Activated CD4-positive, alpha-beta T cell treated with anti-CD3 and anti-CD28 coated beads, Interleukin-2, amount 50 U/mL, for 16 hours (primary cell): ENCODE results near the gene CCDC92B.
"Not testable (repeated sequence)": the region's sequence is repeated elsewhere in the genome, so short reads cannot be mapped to it uniquely, and the experiment has no call there.

ENCODE experiments used
- DNase-seq: peaks from one replicate; pipeline ENCODE4 v3.0.0-alpha.2; 2020

CCDC92B gene

GRCh38 chr17:2749058-2749783 lies at the start of gene CCDC92B:
TSS of gene CCDC92B (minus strand) at chr17:2749652. CDS start at chr17:2735145, 14,507 bp downstream.
- no peak for DNase-seq

GRCh38 chr17:2798678-2799077 lies 49.2 kb upstream of the CCDC92B start:
- no peak for DNase-seq

- DNase-seq, result no peak
These were observed 48.7 kb upstream of the CCDC92B start for GRCh38 chr17:2798188-2798587.

GRCh38 chr17:2797637-2798036 lies 48.2 kb upstream of the CCDC92B start:
- DNase-seq, result no peak

- DNase-seq, result no peak
These were observed 47.8 kb upstream of the CCDC92B start for GRCh38 chr17:2797226-2797625.

GRCh38 chr17:2796164-2797125 lies 47.0 kb upstream of the CCDC92B start, which contains the start of gene RAP1GAP2:
TSS of gene RAP1GAP2 (plus strand) at chr17:2796438. CDS start at chr17:2796528, 90 bp downstream.
- peak; percentile 66 for DNase-seq

GRCh38 chr17:2795441-2796163 lies 46.1 kb upstream of the CCDC92B start:
- DNase-seq, result no peak

- DNase-seq, result no peak
These were observed 44.8 kb upstream of the CCDC92B start for GRCh38 chr17:2794111-2794803.

- peak; percentile 56 for DNase-seq
These were observed 43.1 kb upstream of the CCDC92B start for GRCh38 chr17:2792366-2793169.

- DNase-seq, result no peak
These were observed 40.2 kb upstream of the CCDC92B start for GRCh38 chr17:2789700-2790099.

- DNase-seq, result peak; percentile 92
These were observed 36.9 kb upstream of the CCDC92B start for GRCh38 chr17:2786176-2786881.

GRCh38 chr17:2785376-2785775 lies 35.9 kb upstream of the CCDC92B start:
- not testable (repeated sequence) for DNase-seq

GRCh38 chr17:2784864-2785263 lies 35.4 kb upstream of the CCDC92B start:
- no peak for DNase-seq

GRCh38 chr17:2783310-2784030 lies 34.0 kb upstream of the CCDC92B start:
- no peak for DNase-seq

GRCh38 chr17:2782055-2782454 lies 32.6 kb upstream of the CCDC92B start:
- DNase-seq, result no peak

- DNase-seq, result not testable (repeated sequence)
These were observed 32.1 kb upstream of the CCDC92B start for GRCh38 chr17:2781598-2781997.

- no peak for DNase-seq
These were observed 31.5 kb upstream of the CCDC92B start for GRCh38 chr17:2780931-2781454.

- DNase-seq, result no peak
These were observed 30.8 kb upstream of the CCDC92B start for GRCh38 chr17:2780256-2780655.

- no peak for DNase-seq
These were observed 30.1 kb upstream of the CCDC92B start for GRCh38 chr17:2779545-2779944.

- DNase-seq, result no peak
These were observed 29.0 kb upstream of the CCDC92B start for GRCh38 chr17:2778489-2778888.
